IMR-90 (cell line): ENCODE measurements around the gene SLC30A2. TPM values are rescaled to one million over a fixed set of nuclear protein-coding genes. Genes with fewer than 3 reads are reported as not detected.

Experiments used
- ATAC-seq: fragments of 200-7000 bp; cut with Tn5 transposase; 2 replicates; pipeline ENCODE4 v1.9.1; 2020; ENCODE audit warnings: low read depth, mild to moderate bottlenecking, moderate library complexity
- BruUV-seq: library from RNA; stranded (reverse); fragments of 400-500 nt; replicated peaks from 2 replicates; lab custom pipeline; 2021; lab: Mats Ljungman, UMichigan
- CTCF ChIA-PET: fragments of 300-600 bp; formaldehyde crosslinking; extraction: SDS; loops from one replicate; lab custom pipeline; 2021; ENCODE audit warnings: antibody characterized with exemption; lab: Yijun Ruan, JAX
- POLR2A ChIA-PET: fragments of 300-600 bp; sonication (Branson Sonifier 250); formaldehyde crosslinking; loops from one replicate; lab custom pipeline; 2022; ENCODE audit warnings: antibody characterized with exemption; ENCODE audit not compliant: unreplicated experiment; lab: Charles Lee
- DNase-seq: peaks from one replicate; pipeline ENCODE4 v3.0.0; 2013
- H2AFZ ChIP-seq: replicated peaks from 2 replicates; pipeline ENCODE3; 2013; ENCODE audit warnings: low read length, mild to moderate bottlenecking; ENCODE audit not compliant: poor library complexity
- H2AK5ac ChIP-seq: 2 replicates; pipeline ENCODE4 v1.6.1; 2013; ENCODE audit warnings: low read depth, low read length, inconsistent platforms
- H2AK9ac ChIP-seq: replicated peaks from 2 replicates; pipeline ENCODE3; 2013; ENCODE audit warnings: mild to moderate bottlenecking, low read depth, low read length, moderate library complexity; ENCODE audit not compliant: poor library complexity
- H2BK120ac ChIP-seq: 2 replicates; pipeline ENCODE4 v1.6.1; 2013; ENCODE audit warnings: low read depth, low read length, inconsistent platforms
- H2BK15ac ChIP-seq: 3 replicates; pipeline ENCODE4 v1.6.1; 2013; ENCODE audit warnings: low read depth, low read length, inconsistent platforms
- H2BK20ac ChIP-seq: 2 replicates; pipeline ENCODE4 v1.6.1; 2013; ENCODE audit warnings: low read depth, mild to moderate bottlenecking, inconsistent platforms, low read length, moderate library complexity
- H2BK5ac ChIP-seq: 2 replicates; pipeline ENCODE4 v1.6.1; 2013; ENCODE audit warnings: mild to moderate bottlenecking, low read depth, low read length, inconsistent platforms; ENCODE audit not compliant: poor library complexity, severe bottlenecking
- H3K14ac ChIP-seq: replicated peaks from 2 replicates; pipeline ENCODE4 v1.6.1; 2013; ENCODE audit warnings: low read depth, low read length, inconsistent platforms
- H3K18ac ChIP-seq: 2 replicates; pipeline ENCODE4 v1.6.1; 2013; ENCODE audit warnings: low read depth, low read length, control low read depth
- H3K23ac ChIP-seq: 2 replicates; pipeline ENCODE4 v1.6.1; 2013; ENCODE audit warnings: low read depth, low read length, inconsistent platforms
- H3K27ac ChIP-seq: 2 replicates; pipeline ENCODE4 v1.5.1; 2013; ENCODE audit warnings: mild to moderate bottlenecking, control low read depth, low read length; ENCODE audit not compliant: insufficient read depth
- H3K27me3 ChIP-seq: 2 replicates; pipeline ENCODE4 v1.6.1; 2013; ENCODE audit warnings: low read length; ENCODE audit not compliant: control insufficient read depth, insufficient read depth
- H3K36me3 ChIP-seq: 2 replicates; pipeline ENCODE4 v1.6.1; 2013; ENCODE audit warnings: low read length, mixed read lengths; ENCODE audit not compliant: control insufficient read depth, insufficient read depth
- H3K4ac ChIP-seq: 2 replicates; pipeline ENCODE4 v1.6.1; 2013; ENCODE audit warnings: low read depth, low read length, inconsistent platforms
- H3K4me1 ChIP-seq: 2 replicates; pipeline ENCODE4 v1.6.1; 2013; ENCODE audit warnings: low read length, mixed read lengths; ENCODE audit not compliant: control insufficient read depth, insufficient read depth
- H3K4me2 ChIP-seq: 2 replicates; pipeline ENCODE4 v1.6.1; 2013; ENCODE audit warnings: low read depth, mild to moderate bottlenecking, control low read depth, low read length, moderate library complexity
- H3K4me3 ChIP-seq: 2 replicates; pipeline ENCODE4 v1.5.1; 2013; ENCODE audit warnings: low read depth, mild to moderate bottlenecking, control low read depth, low read length, moderate library complexity; ENCODE audit not compliant: insufficient read depth
- H3K56ac ChIP-seq: 2 replicates; pipeline ENCODE4 v1.6.1; 2013; ENCODE audit warnings: low read length, inconsistent platforms; ENCODE audit not compliant: insufficient read depth; ENCODE audit errors: extremely low read depth
- H3K79me1 ChIP-seq, 2 experiments: 2 replicates each; pipeline ENCODE4 v1.6.1; 2013; ENCODE audit warnings: low read length in 2 of 2, inconsistent platforms in 1 of 2, low read depth in 1 of 2
- H3K9ac ChIP-seq: 2 replicates; pipeline ENCODE4 v1.6.1; 2013; ENCODE audit warnings: low read depth, low read length, control low read depth
- H3K9me1 ChIP-seq: 2 replicates; pipeline ENCODE4 v1.6.1; 2013; ENCODE audit warnings: low read length, inconsistent platforms; ENCODE audit not compliant: insufficient read depth
- H3K9me3 ChIP-seq: 2 replicates; pipeline ENCODE4 v1.6.1; 2013; ENCODE audit warnings: low read length; ENCODE audit not compliant: control insufficient read depth, insufficient read depth
- H4K20me1 ChIP-seq: 2 replicates; pipeline ENCODE4 v1.6.1; 2013; ENCODE audit warnings: low read length, inconsistent platforms; ENCODE audit not compliant: insufficient read depth
- H4K5ac ChIP-seq: 2 replicates; pipeline ENCODE4 v1.6.1; 2013; ENCODE audit warnings: mild to moderate bottlenecking, low read depth, low read length, control low read depth
- H4K8ac ChIP-seq, 2 experiments: 2 replicates each; pipeline ENCODE4 v1.6.1; 2013; ENCODE audit warnings: low read depth in 2 of 2, low read length in 2 of 2, control low read depth in 1 of 2, inconsistent platforms in 1 of 2
- H4K91ac ChIP-seq: 2 replicates; pipeline ENCODE4 v1.6.1; 2013; ENCODE audit warnings: low read depth, low read length, inconsistent platforms; ENCODE audit not compliant: insufficient read depth
- BHLHE40 ChIP-seq: fragments of 150-350 bp; IDR thresholded peaks from 2 replicates; pipeline ENCODE4 v1.6.1; 2016; ENCODE audit warnings: mild to moderate bottlenecking, low read depth, low read length
- CTCF ChIP-seq: conservative IDR thresholded peaks from 2 replicates; pipeline ENCODE4 v1.5.1; 2012; ENCODE audit warnings: mild to moderate bottlenecking, low read depth, low read length, improper control_type of control experiment
- FOS ChIP-seq: fragments of 150-350 bp; IDR thresholded peaks from 2 replicates; pipeline ENCODE4 v1.6.1; 2016; ENCODE audit warnings: low read depth, low read length
- MAFK ChIP-seq: IDR thresholded peaks from 2 replicates; pipeline ENCODE4 v1.6.1; 2012; ENCODE audit warnings: low read depth, low read length, improper control_type of control experiment
- MXI1 ChIP-seq: IDR thresholded peaks from 2 replicates; pipeline ENCODE4 v1.6.1; 2012; ENCODE audit warnings: low read depth, mild to moderate bottlenecking, low read length, moderate library complexity, borderline replicate concordance
- NFE2L2 ChIP-seq: fragments of 150-350 bp; IDR thresholded peaks from 2 replicates; pipeline ENCODE4 v1.6.1; 2016; ENCODE audit warnings: low read depth, mild to moderate bottlenecking, low read length
- RAD21 ChIP-seq: IDR thresholded peaks from 2 replicates; pipeline ENCODE4 v1.6.1; 2012; ENCODE audit warnings: low read length, improper control_type of control experiment
- RCOR1 ChIP-seq: IDR thresholded peaks from 2 replicates; pipeline ENCODE4 v1.6.1; 2012; ENCODE audit warnings: mild to moderate bottlenecking, low read length, improper control_type of control experiment; ENCODE audit not compliant: insufficient replicate concordance
- WGBS, 2 experiments: methylation state at CpG; one replicate each; pipeline versions ENCODE4 v1.1.5 to v1.1.7; 2013; ENCODE audit warnings: missing lambda C conversion rate in 2 of 2; ENCODE audit not compliant: insufficient read length in 1 of 2; ENCODE audit errors: extremely low coverage in 2 of 2; 5-methylcytosine and 5-hydroxymethylcytosine counted together
- dilution Hi-C: fragments of 300-500 bp; cut with HindIII; formaldehyde crosslinking; loops from one replicate; pipeline ENCODE4 v1.14.3; 2018; ENCODE audit warnings: low sequenced_read_pairs; ENCODE audit not compliant: unreplicated experiment
- in situ Hi-C: fragments of 300-500 bp; cut with MboI; formaldehyde crosslinking; loops from 3 replicates; pipeline ENCODE4 v1.14.3; 2019; ENCODE audit warnings: low sequenced_read_pairs, inconsistent platforms, mixed read lengths
- intact Hi-C: fragments of 100-400 bp; cut with micrococcal nuclease; formaldehyde crosslinking; loops from 2 replicates; pipeline ENCODE4 v1.10.0; 2022
- polyA plus RNA-seq, 3 experiments: library from polyadenylated mRNA; depleted of rRNA; stranded (reverse); fragments of >200 nt; gene quantifications; 2 replicates each; pipeline ENCODE4 v1.2.3, GENCODE V29; 2012; ENCODE audit warnings: low replicate concordance in 1 of 3
- total RNA-seq: library from RNA; depleted of rRNA; stranded (reverse); fragments of >200 nt; gene quantifications from 2 replicates; pipeline ENCODE4 v1.2.3, GENCODE V29; 2012

Gene SLC30A2
- total and polyA plus RNA-seq, 2 of the 4 experiments (the other 2 are of a cell fraction), result not detected

- Histone ChIP-seq H3K4me2 (no peak overlapping the region), H3K9me3 (no peaks in the 10 kb centered on the region), H2BK5ac (no peak overlapping the region), H2BK20ac (no peak overlapping the region), H4K20me1 (no peaks in the 10 kb centered on the region), H3K79me1 (no peaks in the 10 kb centered on the region), H4K8ac (no peak overlapping the region), H3K23ac (no peak overlapping the region), H2BK15ac (no peak overlapping the region), H4K5ac (no peak overlapping the region), H2AK5ac (no peak overlapping the region), H3K4me3 (no peak overlapping the region), H3K27ac (no peak overlapping the region), H2AFZ (no peak overlapping the region), H3K9ac (no peak overlapping the region), H3K18ac (no peak overlapping the region), H3K56ac (no peak overlapping the region), H4K91ac (no peak overlapping the region), H3K36me3 (no peaks in the 10 kb centered on the region), H3K9me1 (peaks cover 6% of the 10 kb centered on the region; the same call in 1 of the 2 replicates), H3K27me3 (no peaks in the 10 kb centered on the region), H2AK9ac (peak overlapping the region; percentile 81), H3K14ac (no peak overlapping the region), H3K4ac (no peak overlapping the region), H2BK120ac (no peak overlapping the region), H3K4me1 (peaks cover 12% of the 10 kb centered on the region)
- in situ Hi-C loops, result no loop called here
- no CpG with 5 or more reads among the region's 2 CpGs for WGBS, 2 experiments
- ChIA-PET CTCF (no interaction called here), POLR2A (no interaction called here)
- BruUV-seq, result no TSS peak
- intact Hi-C loops, result no loop called here
- dilution Hi-C loops, result no loop called here
- TF ChIP-seq NFE2L2, result no peak
- TF ChIP-seq MAFK, result no peak
- no peak for TF ChIP-seq BHLHE40
- TF ChIP-seq FOS, result no peak
- no peak for TF ChIP-seq MXI1
- no peak for TF ChIP-seq RCOR1
- TF ChIP-seq RAD21, result no peak
- no peak for TF ChIP-seq CTCF
- ATAC-seq (no peak), DNase-seq (no peak)
Measured at GRCh38 chr1:26014179-26014578, 31.7 kb downstream of the SLC30A2 start.
